SU-DHL-6 (cell line): Measurements from ENCODE around the gene ERC1.

Experiments
- EZH2phosphoT487 ChIP-seq: fragments of 200-600 bp; sonication (generic), shearing (Covaris generic); conservative IDR thresholded peaks from 2 replicates; pipeline ENCODE4 v1.6.1; 2018; ENCODE audit warnings: mild to moderate bottlenecking, antibody characterized with exemption, low read length, moderate library complexity, mixed read lengths
- TF ChIP-seq, protein P1 (sequence below): fragments of 200-600 bp; sonication (generic); IDR thresholded peaks from one replicate; pipeline ENCODE4 v1.5.1; 2017; ENCODE audit warnings: antibody characterized with exemption, mild to moderate bottlenecking, low read length, moderate library complexity; ENCODE audit not compliant: insufficient read depth, poor library complexity, severe bottlenecking

DNA sequence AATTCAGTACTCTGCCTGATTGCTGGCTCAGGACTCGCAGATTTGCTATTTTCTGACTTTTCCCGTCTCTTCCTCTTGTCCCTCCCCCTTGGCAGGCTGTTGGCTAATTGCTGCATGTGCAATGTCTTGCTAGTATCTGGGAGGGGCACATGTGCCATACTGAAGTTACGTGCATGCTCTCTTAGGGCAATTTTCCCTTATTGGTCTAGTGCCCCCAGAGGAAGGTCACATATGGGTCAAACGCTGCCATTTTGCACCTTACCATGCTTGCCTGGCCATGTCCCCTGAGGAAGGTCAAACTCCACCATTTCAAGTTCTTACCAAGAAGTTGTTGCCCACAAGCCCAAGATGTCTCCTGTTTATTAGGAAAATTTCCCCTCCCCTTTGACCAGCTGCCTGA lies 13.9 kb upstream of the ERC1 start:
- TF ChIP-seq, protein P1, sequence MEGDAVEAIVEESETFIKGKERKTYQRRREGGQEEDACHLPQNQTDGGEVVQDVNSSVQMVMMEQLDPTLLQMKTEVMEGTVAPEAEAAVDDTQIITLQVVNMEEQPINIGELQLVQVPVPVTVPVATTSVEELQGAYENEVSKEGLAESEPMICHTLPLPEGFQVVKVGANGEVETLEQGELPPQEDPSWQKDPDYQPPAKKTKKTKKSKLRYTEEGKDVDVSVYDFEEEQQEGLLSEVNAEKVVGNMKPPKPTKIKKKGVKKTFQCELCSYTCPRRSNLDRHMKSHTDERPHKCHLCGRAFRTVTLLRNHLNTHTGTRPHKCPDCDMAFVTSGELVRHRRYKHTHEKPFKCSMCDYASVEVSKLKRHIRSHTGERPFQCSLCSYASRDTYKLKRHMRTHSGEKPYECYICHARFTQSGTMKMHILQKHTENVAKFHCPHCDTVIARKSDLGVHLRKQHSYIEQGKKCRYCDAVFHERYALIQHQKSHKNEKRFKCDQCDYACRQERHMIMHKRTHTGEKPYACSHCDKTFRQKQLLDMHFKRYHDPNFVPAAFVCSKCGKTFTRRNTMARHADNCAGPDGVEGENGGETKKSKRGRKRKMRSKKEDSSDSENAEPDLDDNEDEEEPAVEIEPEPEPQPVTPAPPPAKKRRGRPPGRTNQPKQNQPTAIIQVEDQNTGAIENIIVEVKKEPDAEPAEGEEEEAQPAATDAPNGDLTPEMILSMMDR: no peak
- TF ChIP-seq EZH2phosphoT487: no peak
